ENCODE results near the gene TEKT1. TPM values are rescaled to one million over a fixed set of nuclear protein-coding genes. Genes with fewer than 3 reads are reported as not detected.

The TEKT1 gene
- total RNA-seq, 3 donors from 2014 or later, result not detected

- Histone ChIP-seq H3K4me1 (ENCODE audit: low read depth) (no peaks in the 10 kb centered on the region), H3K9me3 (no peaks in the 10 kb centered on the region), H3K36me3 (ENCODE audit: low read depth) (no peaks in the 10 kb centered on the region), H3K4me3 (no peak overlapping the region)
- DNase-seq (no peak), ATAC-seq (no peak)
- no peak for TF ChIP-seq CTCF (IDR thresholded peaks at IDR 0.05)
- intact Hi-C loops (cut with DNase I, micrococcal nuclease), result no loop called here
Observed at GRCh38 chr17:6867849-6868248, 36.3 kb upstream of the TEKT1 start.

DNA sequence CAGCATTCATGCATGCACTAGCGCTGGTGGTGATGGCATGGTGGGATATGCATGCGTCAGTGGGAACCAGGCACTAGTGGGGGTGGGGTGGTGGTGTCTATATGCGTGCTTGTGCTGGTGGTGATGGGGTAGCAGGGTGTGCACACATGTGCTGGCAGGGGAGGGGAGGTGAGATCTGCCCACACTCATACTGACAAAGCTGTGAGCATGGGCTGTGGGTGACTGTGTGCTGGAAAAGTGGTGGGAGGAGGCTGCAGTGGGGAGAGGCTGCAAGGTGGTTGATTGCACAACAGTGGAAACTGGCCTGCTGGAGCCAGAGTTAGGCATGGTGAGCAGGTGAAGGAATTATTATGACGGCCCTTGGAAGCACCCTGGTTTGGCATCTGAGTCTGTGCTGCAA, 31.3 kb upstream of the TEKT1 start:
- Histone ChIP-seq H3K4me3 (no peak overlapping the region), H3K9me3 (no peaks in the 10 kb centered on the region), H3K4me1 (ENCODE audit: low read depth) (no peaks in the 10 kb centered on the region), H3K36me3 (ENCODE audit: low read depth) (no peaks in the 10 kb centered on the region)
- no peak for TF ChIP-seq CTCF (IDR thresholded peaks at IDR 0.05)
- ATAC-seq (no peak), DNase-seq (no peak)
- intact Hi-C loops (cut with DNase I, micrococcal nuclease), result no loop called here

GRCh38 chr17:6862122-6862521, 30.6 kb upstream of the TEKT1 start:
- intact Hi-C loops (cut with DNase I, micrococcal nuclease), result no loop called here
- Histone ChIP-seq H3K4me1 (ENCODE audit: low read depth) (no peaks in the 10 kb centered on the region), H3K36me3 (ENCODE audit: low read depth) (no peaks in the 10 kb centered on the region), H3K4me3 (no peak overlapping the region), H3K9me3 (no peaks in the 10 kb centered on the region)
- no peak for TF ChIP-seq CTCF (IDR thresholded peaks at IDR 0.05)
- no peak for DNase-seq
- ATAC-seq, result no peak

GRCh38 chr17:6857904-6858303, 26.4 kb upstream of the TEKT1 start:
- DNase-seq (no peak), ATAC-seq (no peak)
- Histone ChIP-seq H3K9me3 (no peaks in the 10 kb centered on the region), H3K4me1 (ENCODE audit: low read depth) (no peaks in the 10 kb centered on the region), H3K4me3 (no peak overlapping the region), H3K36me3 (ENCODE audit: low read depth) (no peaks in the 10 kb centered on the region)
- intact Hi-C loops (cut with DNase I, micrococcal nuclease), result no loop called here
- no peak for TF ChIP-seq CTCF (IDR thresholded peaks at IDR 0.05)

- H3K9me3 ChIP-seq, result no peaks in the 10 kb centered on the region
- no peaks in the 10 kb centered on the region for H3K36me3 ChIP-seq (ENCODE audit: low read depth)
- H3K4me1 ChIP-seq (ENCODE audit: low read depth), result no peaks in the 10 kb centered on the region
- intact Hi-C loops (cut with DNase I, micrococcal nuclease), result no loop called here
- TF ChIP-seq CTCF (IDR thresholded peaks at IDR 0.05), result no peak
- H3K4me3 ChIP-seq, result no peak overlapping the region
- DNase-seq (no peak), ATAC-seq (no peak)
Observed at GRCh38 chr17:6857336-6857735, 25.8 kb upstream of the TEKT1 start.

- intact Hi-C loops (cut with DNase I, micrococcal nuclease), result no loop called here
- Histone ChIP-seq H3K9me3 (no peaks in the 10 kb centered on the region), H3K4me1 (ENCODE audit: low read depth) (no peaks in the 10 kb centered on the region), H3K4me3 (no peak overlapping the region), H3K36me3 (ENCODE audit: low read depth) (no peaks in the 10 kb centered on the region)
- ATAC-seq (no peak), DNase-seq (no peak)
- no peak for TF ChIP-seq CTCF (IDR thresholded peaks at IDR 0.05)
Observed at GRCh38 chr17:6856051-6856450, 24.5 kb upstream of the TEKT1 start.

Measured in mucosa of descending colon (tissue), 3 donors.